GM19395 (cell line): Measurements from ENCODE around the gene MAGOHB.
"Not testable (repeated sequence)": the region's sequence is repeated elsewhere in the genome, so short reads cannot be mapped to it uniquely, and the experiment has no call there.

Experiments
- ATAC-seq: cut with Tn5 transposase; IDR thresholded peaks from one replicate; pipeline ENCODE4 v1.9.1; 2021; ENCODE audit warnings: mild to moderate bottlenecking, moderate library complexity; ENCODE audit not compliant: unreplicated experiment

Gene MAGOHB

DNA sequence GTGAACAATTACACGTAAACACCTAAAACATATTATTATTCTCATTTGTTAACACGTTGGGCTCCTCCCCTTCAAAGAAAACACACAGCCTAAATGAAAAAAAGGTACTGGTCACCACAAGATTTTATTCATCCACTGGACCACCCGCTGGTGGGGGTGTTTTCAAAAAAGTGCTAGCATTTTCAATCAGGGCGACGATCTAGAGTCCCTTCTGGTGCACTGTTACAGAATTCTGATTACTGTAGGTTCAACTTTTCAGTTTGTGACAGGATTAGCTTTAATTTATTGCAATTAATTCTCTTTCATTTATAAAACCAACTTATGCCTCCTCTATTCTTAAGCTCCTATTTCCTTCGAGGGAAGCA, 443 bp downstream of the MAGOHB start:
- ATAC-seq, result peak; percentile 28

GRCh38 chr12:10612110-10612509, 1.3 kb downstream of the MAGOHB start:
- ATAC-seq, result no peak

GRCh38 chr12:10611258-10611657, 2.2 kb downstream of the MAGOHB start:
- ATAC-seq, result not testable (repeated sequence)

- no peak for ATAC-seq
These were observed 3.2 kb downstream of the MAGOHB start for GRCh38 chr12:10610188-10610587.

- no peak for ATAC-seq
These were observed 5.4 kb downstream of the MAGOHB start for GRCh38 chr12:10607885-10608458.

GRCh38 chr12:10601860-10602259, 11.5 kb downstream of the MAGOHB start:
- no peak for ATAC-seq

DNA sequence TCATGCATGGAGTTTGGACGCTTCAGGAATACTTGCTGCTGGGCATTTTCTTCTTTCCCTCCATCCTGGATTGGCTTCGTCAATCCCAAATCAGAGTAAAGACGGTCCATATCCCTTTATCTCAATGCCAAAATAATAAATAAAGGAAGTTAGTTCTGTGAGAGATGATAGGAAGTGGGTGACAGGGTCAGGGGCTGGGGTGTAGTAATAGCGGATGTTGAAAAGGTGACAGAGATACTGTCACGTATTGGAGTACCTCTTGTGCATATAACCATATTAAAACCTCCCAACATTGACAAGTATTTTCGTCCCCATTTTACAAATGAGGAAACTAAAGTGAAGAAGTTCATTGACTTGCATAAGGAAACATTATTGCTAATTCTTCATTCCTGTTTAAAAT, 12.4 kb downstream of the MAGOHB start:
- no peak for ATAC-seq

DNA sequence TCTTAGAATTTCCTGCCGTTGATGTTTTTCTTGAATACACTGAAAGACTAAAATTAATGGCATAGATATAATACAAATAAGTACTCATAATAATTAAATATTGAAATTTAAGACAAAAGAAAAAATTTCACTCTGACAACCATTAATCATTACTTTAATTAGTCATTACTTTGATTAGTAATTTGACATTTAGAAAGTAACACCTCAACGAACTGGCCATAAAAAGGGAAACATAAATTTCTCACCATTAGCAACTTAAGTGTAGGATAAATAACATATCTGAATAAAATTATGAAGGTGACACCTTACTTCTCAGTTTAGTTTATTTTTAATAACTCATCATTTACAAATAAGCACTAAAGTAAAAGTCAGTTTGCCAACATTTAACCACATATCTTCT, 17.5 kb downstream of the MAGOHB start:
- no peak for ATAC-seq

GRCh38 chr12:10590966-10591365, 22.4 kb downstream of the MAGOHB start:
- no peak for ATAC-seq

- no peak for ATAC-seq
These were observed 29.0 kb downstream of the MAGOHB start for GRCh38 chr12:10584415-10584814.

GRCh38 chr12:10582704-10583103, 30.7 kb downstream of the MAGOHB start:
- ATAC-seq, result no peak

DNA sequence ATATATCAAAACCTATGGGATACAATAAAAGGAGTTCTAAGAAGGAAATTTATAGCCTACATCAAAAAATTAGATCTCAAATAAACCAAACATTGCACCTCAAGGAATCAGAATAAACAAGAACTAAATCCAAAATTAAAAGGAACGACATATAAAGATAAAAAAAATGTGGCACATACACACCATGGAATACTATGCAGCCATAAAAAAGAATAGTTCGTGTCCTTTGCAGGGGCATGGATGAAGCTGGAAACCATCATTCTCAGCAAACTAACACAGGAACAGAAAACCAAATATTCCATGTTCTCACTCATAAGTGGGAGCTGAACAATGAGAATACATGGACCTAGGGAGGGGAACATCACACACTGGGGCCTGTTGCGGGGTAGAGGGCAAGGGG, 31.3 kb downstream of the MAGOHB start:
- not testable (repeated sequence) for ATAC-seq

- ATAC-seq, result no peak
These were observed 39.1 kb downstream of the MAGOHB start for GRCh38 chr12:10574307-10574706.

GRCh38 chr12:10572021-10572490, 41.4 kb downstream of the MAGOHB start:
- not testable (repeated sequence) for ATAC-seq

GRCh38 chr12:10571141-10571540, 42.3 kb downstream of the MAGOHB start:
- no peak for ATAC-seq

GRCh38 chr12:10567813-10568212, 45.6 kb downstream of the MAGOHB start:
- ATAC-seq, result no peak

DNA sequence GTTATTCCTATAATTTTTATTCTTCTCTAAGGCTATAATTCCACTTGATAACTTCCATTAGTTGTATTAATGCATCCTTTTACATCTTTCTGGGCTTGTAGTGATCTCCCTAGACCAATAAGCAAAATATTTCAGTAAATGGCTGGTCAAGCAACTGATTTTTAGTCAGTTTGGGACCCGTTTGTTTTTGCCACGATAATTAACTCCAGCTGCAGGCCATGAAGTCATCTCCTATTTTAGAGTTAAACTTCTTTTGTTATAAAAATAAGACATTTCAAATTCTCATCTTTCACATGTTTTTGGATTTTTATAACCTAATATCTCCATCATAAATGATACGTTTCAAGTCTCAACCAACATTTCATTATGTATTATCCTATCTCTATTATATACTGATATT, 49.4 kb downstream of the MAGOHB start:
- no peak for ATAC-seq

DNA sequence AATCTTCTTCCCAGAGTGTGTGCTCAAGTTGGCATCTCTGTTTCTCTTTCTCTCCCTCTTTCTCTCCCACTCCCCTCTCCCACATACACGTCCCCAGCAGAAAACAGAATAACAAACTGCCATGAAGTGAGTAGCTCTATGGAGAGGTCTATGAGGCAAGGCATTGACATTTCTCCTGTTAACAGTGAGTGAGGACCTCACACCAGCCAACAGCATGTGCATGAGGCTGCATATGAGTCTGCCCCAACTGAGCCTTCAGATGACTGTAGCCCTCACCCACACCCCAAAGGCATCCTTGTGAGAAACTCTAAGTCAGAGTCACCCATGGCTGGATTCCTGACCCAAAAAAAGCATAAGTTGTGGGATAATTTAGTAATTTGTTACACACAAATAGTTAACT, 50.4 kb downstream of the MAGOHB start:
- no peak for ATAC-seq

GRCh38 chr12:10562306-10562933, 51.0 kb downstream of the MAGOHB start:
- ATAC-seq, result no peak

- ATAC-seq, result no peak
These were observed 54.2 kb downstream of the MAGOHB start for GRCh38 chr12:10559244-10559643.

GRCh38 chr12:10558789-10559188, 54.6 kb downstream of the MAGOHB start:
- no peak for ATAC-seq

- no peak for ATAC-seq
These were observed 55.1 kb downstream of the MAGOHB start for GRCh38 chr12:10558301-10558700.

DNA sequence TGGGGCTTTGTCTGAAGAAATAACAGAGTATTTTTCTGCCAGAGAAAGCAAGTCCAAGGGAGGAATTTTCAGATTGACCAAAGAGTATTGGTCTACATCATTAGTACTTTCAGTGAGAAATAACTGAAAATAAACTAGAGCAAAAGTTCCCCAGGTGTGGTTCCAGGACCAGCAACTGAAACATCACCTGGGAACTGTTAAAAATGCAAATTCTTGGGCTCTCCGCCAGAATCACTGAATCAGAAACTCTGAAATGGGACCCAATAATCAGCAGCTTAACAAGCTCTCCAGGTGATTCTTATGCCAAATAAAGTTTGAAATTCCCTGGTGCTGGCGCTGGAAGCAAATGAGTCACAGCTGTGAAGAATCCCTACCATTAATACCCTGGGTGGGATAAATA, 55.6 kb downstream of the MAGOHB start:
- no peak for ATAC-seq
